HG02852 (cell line): ENCODE measurements around the gene PRAMEF33.
"Not testable (repeated sequence)": the region's sequence is repeated elsewhere in the genome, so short reads cannot be mapped to it uniquely, and the experiment has no call there.

Source experiments
- ATAC-seq: cut with Tn5 transposase; IDR thresholded peaks from one replicate; pipeline ENCODE4 v1.9.1; 2021; ENCODE audit warnings: mild to moderate bottlenecking, moderate library complexity; ENCODE audit not compliant: unreplicated experiment

PRAMEF33 gene

GRCh38 chr1:13303239-13303638, at the start of gene PRAMEF33:
TSS of gene PRAMEF33 (plus strand) at chr1:13303539. CDS start at chr1:13305955, 2,416 bp downstream.
- ATAC-seq = not testable (repeated sequence)

- not testable (repeated sequence) for ATAC-seq
Measured at GRCh38 chr1:13253898-13254297, 49.4 kb upstream of the PRAMEF33 start, which contains the start of gene PRAMEF5. TSS of gene PRAMEF5 (plus strand) at chr1:13254198. CDS start at chr1:13259269, 5,071 bp downstream.

- not testable (repeated sequence) for ATAC-seq
Measured at GRCh38 chr1:13265124-13265523, 38.2 kb upstream of the PRAMEF33 start.

- not testable (repeated sequence) for ATAC-seq
Measured at GRCh38 chr1:13277016-13277415, 26.3 kb upstream of the PRAMEF33 start.

- ATAC-seq = not testable (repeated sequence)
Measured at GRCh38 chr1:13279617-13280016, 23.7 kb upstream of the PRAMEF33 start.

GRCh38 chr1:13285037-13285436, 18.3 kb upstream of the PRAMEF33 start, which contains the start of gene PRAMEF8:
TSS of gene PRAMEF8 (minus strand) at chr1:13285137. CDS start at chr1:13284091, 1,046 bp downstream.
- not testable (repeated sequence) for ATAC-seq

- not testable (repeated sequence) for ATAC-seq
Measured at GRCh38 chr1:13289030-13289429, 14.3 kb upstream of the PRAMEF33 start.

- ATAC-seq = not testable (repeated sequence)
Measured at GRCh38 chr1:13297216-13297931, 6.0 kb upstream of the PRAMEF33 start.

GRCh38 chr1:13298699-13299098, 4.6 kb upstream of the PRAMEF33 start:
- not testable (repeated sequence) for ATAC-seq

GRCh38 chr1:13302197-13302596, 1.1 kb upstream of the PRAMEF33 start:
- not testable (repeated sequence) for ATAC-seq

GRCh38 chr1:13315281-13315680, 11.9 kb downstream of the PRAMEF33 start, which contains the start of gene PRAMEF15:
TSS of gene PRAMEF15 (plus strand) at chr1:13315581. CDS start at chr1:13318408, 2,827 bp downstream.
- ATAC-seq = not testable (repeated sequence)

GRCh38 chr1:13342496-13342895, 39.2 kb downstream of the PRAMEF33 start:
- ATAC-seq = not testable (repeated sequence)

- ATAC-seq = not testable (repeated sequence)
Measured at GRCh38 chr1:13347034-13347433, 43.7 kb downstream of the PRAMEF33 start, which contains the start of gene PRAMEF14. TSS of gene PRAMEF14 (minus strand) at chr1:13347134. CDS start at chr1:13345314, 1,820 bp downstream.

- ATAC-seq = not testable (repeated sequence)
Measured at GRCh38 chr1:13353476-13353875, 50.1 kb downstream of the PRAMEF33 start.

GRCh38 chr1:13354475-13354874, 51.1 kb downstream of the PRAMEF33 start:
- not testable (repeated sequence) for ATAC-seq

GRCh38 chr1:13356774-13357173, 53.4 kb downstream of the PRAMEF33 start:
- not testable (repeated sequence) for ATAC-seq
